HG03565 (cell line): ENCODE data around the gene KCNQ5.

Experiments used
- ATAC-seq: cut with Tn5 transposase; IDR thresholded peaks from one replicate; pipeline ENCODE4 v1.9.1; 2021; ENCODE audit warnings: mild to moderate bottlenecking, moderate library complexity; ENCODE audit not compliant: unreplicated experiment

KCNQ5 gene

DNA sequence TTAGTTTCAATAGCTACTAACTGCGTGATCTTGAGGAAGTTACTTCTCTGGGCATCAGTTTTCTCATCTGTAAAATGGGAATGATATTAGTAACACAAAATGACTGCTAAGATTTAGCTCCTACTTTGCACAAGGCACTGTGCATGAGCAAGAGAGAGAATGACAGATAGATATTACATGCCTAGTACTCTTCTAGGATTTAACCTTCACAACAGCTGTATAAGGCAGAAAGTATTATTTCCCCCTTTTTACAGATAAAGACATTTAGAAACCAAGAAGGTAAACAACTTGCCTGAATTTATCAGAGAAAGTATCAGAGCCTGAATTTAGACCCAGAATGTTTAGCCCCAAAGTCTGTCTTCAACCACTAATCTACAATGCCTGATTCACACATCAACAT lies 321.8 kb downstream of the KCNQ5 start:
- no peak for ATAC-seq

DNA sequence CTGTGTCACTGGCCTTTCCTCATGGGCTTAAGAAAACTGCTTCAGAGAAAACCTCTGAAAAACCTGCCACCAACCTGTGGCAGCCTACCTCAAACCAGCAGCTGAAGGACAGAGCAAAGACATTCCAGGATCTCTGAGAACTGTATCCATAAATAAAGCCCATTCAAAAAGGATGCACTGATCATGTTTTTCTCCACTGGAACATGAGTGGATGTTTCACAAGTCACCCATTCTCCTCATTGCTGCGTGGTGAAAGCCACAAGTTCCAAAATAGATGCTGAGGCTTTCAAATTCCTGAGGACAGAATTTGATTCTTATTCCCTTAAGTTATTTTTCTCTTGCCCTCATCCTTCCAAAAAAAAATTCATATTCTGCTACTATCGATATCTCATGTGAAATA lies 322.8 kb downstream of the KCNQ5 start:
- ATAC-seq: no peak

DNA sequence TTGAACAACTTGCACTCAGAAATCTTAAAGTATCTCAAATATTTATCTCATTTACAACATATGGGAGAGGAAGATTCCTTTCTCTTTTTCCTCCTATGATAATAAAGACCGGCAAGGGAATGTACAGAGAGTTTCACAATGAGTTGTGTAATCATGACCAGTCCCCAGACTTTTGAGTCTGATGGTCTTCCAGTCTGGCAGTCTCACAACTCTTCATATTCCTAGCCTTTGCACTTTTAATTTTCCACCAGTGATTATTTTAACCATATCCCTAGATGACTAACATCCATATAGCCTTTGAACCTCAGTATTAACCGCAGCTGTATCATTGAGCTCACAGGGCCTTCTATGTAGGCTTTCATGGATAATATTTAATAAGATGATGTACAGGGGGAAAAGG lies 324.9 kb downstream of the KCNQ5 start:
- ATAC-seq: no peak

DNA sequence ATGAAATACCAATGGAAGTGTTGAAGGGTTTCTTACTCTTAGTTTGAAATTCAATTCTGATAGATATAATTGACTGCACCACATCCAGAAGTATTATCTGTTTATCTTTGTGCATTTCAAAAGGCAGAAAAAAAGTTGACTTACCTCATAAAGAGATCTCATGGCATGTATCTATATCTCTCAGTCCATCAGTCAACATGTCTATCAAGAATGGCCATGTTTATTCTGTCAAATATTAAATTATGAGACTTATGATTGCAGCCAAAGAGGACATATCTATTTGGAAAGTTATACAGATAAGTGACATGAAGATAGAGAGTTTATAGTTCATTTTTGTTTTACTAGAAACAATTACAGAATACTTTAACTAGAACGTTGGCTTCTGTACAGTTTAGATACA lies 325.7 kb downstream of the KCNQ5 start:
- ATAC-seq: no peak

DNA sequence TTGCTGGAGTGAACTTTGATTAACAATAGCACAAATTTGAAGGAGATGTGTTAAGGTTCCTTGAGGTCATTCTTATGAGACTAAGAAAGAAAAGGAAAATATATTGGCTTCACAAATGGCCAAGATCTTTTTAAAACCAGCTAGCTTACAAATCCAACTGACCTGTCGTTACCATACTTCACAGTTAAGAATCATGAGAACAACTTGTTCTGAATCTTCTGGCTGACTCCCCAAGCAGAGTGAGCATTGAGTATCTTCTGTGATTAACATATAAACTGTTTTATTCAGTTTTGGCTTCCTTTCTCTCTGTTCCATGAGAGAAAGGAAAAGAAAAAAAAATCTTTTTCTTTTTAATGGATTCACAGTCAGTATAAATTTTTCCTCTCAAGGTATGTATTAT lies 326.3 kb downstream of the KCNQ5 start:
- no peak for ATAC-seq

DNA sequence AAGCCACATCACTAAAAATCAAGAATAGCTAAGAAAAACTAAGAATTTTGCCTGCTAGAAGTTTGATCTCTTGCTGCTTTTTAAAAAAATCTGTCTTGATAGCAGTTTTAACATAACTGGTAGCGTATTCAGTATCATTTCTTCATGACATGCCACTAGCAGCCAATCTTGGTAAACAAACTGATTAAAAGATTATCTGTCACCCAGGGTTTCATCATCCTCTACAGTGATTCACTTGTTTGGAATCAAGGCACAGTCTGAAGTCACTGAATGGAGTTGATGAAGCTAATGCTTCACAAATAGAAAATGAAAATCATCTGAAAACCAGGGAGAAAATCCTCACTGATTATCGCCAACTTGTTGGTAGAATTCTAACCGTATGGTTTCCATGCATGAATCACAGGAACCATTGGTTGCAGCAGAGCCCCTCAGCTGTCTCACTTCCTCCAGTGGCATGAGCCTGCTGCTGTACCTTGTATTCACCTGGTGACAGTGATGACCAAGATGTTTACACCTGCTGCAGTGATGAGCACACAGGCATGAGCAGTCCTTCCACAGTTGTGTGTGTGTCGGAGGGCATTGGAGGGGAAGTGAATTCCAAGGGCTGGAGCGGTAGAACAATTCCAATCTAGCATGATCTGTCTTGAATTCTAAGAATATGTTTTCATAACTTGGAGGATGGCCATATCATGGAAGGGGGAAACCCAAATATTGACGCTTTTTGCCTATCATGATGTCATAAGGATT lies 328.4 kb downstream of the KCNQ5 start:
- ATAC-seq: no peak

DNA sequence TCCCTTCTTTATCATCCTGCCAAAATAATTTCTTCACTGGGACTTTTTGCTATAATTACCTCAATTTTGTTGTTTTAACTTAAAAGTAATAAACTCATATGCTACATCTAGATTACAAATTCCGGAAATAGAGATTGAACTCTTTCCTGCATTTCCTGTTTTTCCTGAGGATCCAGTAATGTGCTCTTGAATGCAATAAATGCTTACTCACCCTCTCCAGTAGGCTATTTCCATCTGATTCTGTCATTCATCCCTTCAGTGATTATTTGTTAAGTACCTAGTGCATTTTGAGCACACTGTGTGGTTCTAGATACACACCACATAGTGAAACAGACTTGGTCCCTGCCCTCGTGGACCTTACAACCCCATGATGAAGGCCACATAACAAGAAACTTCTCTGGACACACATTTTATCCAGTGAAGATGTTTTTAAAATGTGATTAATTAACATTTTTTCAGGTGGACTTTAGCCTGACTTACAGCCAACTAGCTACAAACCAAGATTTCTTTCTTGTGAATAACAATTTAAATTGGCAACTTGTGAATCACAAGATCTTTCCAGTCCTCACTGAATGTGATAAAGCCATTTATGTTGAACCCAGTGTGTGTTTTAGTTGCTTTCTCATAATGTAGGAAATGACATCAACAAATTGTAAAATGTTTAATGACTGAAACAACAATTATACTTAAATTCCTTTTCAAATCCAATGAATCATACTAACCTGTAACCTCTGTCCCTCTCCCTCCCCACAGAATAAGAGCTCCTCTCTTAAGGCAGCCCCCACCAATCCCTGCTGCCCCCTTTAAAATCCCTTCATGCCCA lies 331.2 kb downstream of the KCNQ5 start:
- ATAC-seq: no peak

DNA sequence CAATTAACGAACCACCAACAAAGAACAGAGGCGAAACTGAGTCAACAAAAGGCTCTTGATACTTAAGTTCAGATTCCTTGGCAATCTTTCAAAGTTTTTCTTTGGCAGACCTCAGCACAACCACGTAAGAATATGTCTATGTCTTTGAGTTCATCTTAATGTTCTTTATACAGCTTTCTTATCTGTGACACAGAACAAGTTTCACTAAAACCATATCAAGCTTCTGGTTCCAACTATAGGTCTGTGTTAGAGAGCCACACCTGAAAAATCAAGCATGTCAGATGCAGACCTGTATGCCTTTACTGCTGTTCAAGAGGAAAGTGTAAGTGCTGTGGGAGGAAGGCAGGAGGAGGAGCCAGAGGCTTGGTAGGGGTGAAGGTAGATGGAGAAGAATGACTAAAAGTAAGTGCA lies 332.1 kb downstream of the KCNQ5 start:
- ATAC-seq: no peak

DNA sequence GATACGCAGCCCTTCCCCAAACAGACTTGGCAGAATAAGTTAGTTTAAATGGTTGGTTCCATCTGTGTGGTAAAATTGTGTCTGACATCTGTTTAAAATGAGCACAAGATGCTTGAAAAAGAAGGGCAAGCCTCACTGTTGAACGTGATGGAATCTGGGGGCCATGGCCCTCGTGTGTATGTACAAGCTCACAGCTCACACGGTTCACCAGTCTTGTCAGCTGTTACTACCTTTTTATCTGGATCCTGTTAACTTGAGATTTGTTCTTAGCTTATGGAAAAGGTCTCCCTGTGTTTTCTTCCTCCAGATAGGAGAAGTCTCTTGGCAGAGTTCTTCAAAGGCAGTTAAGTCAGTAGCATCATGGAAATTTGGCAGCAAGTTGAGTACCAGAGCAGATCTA lies 332.9 kb downstream of the KCNQ5 start:
- no peak for ATAC-seq

DNA sequence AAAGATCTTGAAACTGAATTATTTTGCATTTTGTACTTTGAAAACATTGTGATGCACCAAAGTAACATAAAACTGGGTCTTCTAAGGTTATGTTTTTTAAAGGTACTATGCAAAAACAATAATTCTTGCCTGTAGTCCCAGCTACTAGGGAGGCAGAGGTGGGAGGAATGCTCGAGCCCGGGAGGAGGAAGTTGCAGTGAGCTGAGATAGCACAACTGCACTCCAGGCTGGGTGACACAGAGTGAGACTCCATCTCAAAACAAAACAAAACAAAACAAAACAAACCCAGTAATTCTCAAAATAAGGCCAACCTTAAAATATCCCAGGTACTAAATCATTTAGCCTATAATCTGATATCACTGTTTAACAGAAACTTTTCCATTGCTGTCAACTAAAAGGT lies 333.8 kb downstream of the KCNQ5 start:
- ATAC-seq: peak; percentile 49

DNA sequence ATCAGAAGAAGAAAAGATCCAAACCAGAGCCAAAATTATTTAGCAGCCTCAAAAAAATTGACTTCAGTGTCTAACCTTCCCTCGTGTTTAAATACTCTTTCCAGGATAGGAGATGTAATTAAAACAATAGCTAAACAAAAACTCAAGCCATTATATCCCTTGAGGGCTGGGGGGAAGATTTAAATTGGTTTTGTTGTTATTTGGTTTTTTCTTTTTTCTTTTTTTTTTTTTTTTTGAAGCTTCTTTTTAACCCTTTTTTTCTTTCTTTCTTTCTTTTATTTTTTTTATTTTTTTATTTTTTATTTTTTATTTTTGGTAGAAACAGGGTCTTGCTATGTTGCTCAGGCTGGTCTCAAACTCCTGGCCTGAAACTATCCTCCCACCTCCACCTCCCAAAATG lies 334.4 kb downstream of the KCNQ5 start:
- ATAC-seq: no peak

DNA sequence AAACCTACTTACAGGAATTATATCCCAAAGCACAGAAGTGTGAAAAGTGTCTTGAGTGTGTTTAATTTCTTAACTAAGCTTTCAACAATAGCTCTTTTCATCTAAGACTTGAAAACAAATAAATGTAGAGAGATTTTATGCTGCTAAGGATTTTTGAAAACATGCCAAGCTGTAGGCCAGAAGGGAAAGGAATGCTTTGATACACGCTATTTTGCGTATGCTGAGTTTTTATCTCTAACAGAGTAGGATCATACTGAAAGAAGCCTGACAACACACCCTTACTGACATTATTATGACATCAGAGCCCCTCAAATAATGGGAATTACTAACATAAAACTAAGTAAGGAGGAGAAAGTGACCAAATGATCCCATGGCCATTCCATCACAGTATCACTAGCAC lies 338.0 kb downstream of the KCNQ5 start:
- no peak for ATAC-seq

DNA sequence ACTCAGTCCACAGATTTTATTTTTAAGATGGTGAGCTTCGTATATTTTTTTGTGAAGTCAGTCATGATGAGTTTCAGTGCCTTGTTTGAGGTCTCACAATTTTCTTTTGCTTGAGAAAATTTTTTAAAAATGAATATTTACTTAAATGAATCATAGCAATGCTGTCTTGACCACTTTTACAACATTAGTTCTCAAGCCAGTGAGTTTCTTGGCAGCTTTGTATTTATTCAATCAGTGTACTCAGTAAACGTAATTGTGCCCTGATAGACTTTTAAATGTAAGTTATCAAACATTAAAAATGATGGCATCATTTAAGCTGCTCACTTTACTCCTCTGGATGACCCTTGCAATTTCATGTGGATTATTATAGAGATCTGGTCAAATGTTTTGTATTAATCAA lies 342.1 kb downstream of the KCNQ5 start:
- ATAC-seq: no peak

DNA sequence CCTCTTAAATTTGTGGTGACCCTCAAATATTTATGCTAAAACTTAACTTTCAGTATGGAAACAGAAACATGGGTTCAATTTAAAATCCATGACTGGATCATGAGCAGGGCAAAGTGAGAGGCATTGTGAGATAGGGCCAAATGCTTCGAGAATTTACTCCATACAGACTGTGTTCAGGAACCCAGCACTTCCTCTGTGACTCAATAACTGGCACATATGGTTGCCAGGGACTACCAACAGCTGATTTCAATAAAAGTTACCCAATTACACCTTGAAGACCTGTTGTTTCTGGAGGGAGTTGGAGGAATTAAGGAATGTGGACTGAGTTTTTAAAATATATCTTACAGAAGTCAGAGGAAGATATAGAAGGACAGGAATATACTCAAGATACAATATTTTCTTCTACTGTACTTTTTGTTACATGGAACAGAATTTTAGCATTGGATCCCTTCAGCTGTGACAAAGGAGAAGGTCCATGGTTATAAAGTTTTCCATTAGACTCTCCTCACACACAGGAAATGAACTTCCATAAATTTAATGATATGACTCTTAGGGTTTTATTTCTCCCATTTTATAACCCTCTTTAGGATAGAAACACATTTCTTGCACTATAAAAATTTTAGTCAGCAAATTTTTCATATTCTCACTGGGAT lies 344.9 kb downstream of the KCNQ5 start:
- no peak for ATAC-seq

DNA sequence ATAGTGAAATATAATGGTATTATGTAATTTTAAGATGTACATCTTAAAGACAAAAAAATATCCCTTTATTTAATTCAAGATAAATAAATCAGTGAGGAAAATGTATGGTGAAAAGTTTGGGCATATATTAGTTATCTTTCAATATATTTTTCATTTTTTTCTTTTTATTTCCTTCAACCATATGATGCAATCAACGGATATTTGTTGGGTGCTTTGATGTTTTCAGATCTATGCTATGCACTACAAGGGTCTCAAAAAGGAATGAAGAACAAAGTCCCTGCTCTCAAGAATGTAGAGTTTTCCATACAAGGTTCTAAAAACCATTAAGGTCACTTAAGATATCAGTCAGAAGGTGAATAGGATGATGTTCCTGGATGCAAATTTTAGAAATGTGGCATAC lies 345.5 kb downstream of the KCNQ5 start:
- no peak for ATAC-seq

DNA sequence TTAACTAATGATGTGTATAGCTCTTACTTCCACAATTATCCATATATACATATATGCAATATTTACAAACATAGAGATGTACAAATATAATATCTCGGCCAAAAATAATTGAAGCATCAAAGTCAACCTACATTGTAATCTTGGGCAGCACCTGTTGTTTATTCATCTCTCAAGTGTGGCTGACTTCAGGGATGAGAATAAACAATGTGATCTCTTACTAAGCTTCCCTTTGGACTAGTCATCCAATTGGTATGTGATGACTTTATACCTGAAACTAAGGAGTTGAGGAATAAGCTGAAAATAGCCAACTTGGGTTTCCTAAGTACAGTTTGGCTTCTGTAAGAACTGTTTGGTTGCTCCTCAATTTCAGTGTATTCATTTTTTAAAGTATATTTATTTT lies 346.8 kb downstream of the KCNQ5 start:
- ATAC-seq: no peak

DNA sequence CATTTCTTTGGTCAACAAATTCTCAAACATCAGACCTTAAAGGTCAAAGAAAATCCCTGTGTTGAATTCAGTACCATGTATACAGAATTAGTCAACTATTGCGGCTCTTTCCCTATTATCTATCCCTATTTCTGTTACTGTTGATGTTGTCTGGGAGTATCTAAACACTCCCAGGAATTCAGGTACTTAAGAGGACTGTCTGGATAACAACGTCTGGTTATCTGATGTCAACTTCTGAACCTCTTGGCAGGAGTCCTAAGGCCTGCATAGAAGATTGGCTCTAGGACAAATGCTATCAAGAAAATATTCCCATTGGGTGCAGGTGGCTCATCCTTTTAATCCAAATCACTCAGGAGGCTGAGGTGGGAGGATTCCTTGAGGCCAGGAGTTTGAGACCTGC lies 347.8 kb downstream of the KCNQ5 start:
- no peak for ATAC-seq

DNA sequence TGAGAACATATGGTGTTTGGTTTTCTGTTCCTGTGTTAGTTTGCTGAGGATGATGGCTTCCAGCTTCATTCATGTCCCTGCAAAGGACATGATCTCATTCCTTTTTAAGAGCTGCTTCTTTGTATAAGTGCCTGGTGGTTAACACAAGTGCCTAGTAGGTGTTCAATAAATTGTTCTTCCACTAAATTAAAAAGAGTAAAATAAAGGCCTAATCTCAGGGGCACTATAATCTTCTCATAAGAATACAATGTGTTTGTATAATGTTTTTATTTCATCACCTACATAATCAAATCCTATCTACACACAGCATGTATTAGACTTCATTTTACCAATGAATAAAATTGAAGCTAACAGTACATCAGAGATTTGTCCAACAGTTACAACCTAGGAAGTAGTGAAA lies 350.7 kb downstream of the KCNQ5 start:
- ATAC-seq: no peak

DNA sequence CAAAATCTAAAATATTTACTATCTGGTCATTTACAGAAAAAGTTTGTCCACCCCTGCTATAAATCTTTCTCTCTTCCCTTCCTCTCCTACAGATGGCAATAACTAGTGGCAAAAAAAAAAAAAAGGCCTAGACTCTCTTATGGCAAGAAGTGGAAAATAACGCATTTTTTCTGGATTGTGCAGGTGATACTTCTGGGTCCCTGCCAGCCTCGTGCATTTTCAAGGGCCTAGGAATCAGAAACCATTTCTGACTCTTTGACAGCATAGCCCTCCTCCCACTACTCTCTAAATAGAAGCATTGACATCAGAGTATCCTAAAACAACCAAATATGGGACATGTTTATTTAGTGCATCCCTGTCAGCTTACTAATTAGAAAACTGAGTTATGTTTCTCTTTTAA lies 352.4 kb downstream of the KCNQ5 start:
- no peak for ATAC-seq

DNA sequence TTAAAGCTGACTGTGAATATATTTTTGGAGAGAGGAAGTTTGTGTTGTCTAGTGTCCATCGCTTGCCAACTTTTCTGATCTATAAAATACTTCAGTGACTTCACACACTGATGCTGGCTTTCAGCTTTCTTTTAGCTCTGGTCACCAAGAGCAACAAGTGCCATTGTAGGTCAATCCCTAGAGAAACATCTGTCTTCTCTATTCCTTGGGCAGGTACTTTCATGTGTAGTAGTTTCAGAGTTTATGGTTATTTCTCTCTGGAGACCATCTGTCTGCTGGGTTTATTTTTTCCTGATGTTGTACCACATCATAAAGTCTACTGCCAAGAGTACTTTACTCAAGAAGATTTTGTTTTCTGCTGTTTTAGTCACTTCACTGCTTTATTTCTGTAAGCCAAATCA lies 353.5 kb downstream of the KCNQ5 start:
- ATAC-seq: no peak

DNA sequence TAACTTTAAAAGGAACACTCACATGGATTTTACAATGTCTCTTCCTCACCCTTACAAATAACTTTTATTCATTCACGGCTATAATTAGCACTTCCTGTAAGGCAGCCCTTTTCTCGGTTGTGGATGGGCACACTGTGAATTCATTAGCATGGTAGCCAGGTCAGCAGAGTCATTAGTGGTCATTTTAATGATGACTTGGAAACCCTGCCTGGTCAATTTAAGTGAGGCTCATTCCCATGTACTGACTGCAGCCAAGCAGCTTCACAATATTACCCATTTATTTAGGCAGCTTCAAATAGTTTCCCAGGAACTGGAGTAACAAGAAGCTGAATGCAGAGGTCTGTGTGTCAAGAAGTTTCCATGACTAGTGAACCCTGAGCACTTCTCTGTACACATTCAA lies 354.6 kb downstream of the KCNQ5 start:
- ATAC-seq: no peak

DNA sequence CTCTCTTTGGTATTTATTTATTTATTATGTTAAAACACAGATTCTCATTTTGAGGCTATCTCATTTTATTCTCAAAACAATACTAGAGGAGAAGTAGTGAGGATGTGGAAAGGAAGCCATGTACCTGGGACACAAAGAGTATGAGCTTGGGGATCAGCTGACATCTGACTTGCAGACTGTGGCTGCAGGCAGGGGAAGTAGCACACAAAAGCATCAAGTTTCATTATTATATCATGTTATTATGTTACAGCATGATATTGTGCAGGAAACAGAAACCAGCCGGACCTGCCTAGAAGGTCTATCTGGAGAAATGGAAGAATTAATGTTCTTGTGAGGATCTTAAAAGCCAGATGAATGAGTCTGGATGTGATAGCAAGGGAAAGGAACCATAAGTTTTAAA lies 355.2 kb downstream of the KCNQ5 start:
- peak; percentile 97 for ATAC-seq
